ENCODE results near the gene CD63.
A peak's percentile ranks its signal among the peaks of the same experiment; 100 is the strongest.

CD63 gene

DNA sequence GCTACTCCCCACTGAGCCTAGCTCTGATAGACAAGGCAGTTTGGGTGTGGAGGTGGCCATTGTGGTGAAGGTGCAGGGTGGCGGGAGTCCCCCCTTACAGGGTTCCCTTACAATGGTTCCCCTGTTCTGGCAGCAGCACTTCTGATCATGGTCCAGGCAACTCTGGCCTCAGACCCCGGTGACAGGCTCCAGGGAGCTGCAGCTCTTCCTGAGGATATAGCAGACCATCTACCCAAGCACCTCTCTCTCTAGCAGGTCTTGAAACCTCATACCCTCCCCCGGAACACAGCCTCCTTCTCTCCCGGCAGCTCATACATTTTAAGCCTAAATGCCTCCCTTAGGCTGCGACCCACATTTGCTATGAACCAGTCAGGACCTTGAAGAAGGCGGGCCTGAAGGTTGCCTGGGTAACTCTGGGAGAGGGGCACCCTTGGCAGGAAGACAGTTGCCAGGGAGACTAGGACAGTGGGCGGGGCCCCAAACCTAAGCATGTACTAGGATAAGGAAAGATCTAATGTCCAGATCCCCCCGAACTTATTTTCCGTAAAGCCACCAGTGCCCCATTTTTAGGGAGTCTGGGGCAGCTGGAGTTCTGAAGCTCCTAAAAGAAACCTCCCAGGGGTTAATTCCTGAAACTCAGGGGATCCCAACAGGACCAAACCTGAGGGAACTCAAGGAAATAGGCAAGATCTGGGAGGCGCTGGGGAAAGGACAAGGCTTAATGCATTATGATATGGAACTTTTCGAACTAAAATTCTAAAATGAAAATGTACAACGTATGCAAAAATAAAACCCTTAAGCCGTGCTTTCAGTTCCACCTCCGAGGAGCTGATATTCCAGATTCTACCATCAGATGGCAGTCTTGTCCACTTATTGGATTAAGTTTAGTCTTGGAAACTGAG, 9.6 kb upstream of the CD63 start:
- DNase-seq: peak; percentile 97

GRCh38 chr12:55737581-55738122, 8.8 kb upstream of the CD63 start:
- no peak for DNase-seq

GRCh38 chr12:55736780-55737580, 8.2 kb upstream of the CD63 start:
- peak; percentile 89 for DNase-seq

- DNase-seq: no peak
Measured at GRCh38 chr12:55736076-55736475, 7.3 kb upstream of the CD63 start.

- DNase-seq: no peak
Measured at GRCh38 chr12:55734595-55734994, 5.8 kb upstream of the CD63 start.

DNA sequence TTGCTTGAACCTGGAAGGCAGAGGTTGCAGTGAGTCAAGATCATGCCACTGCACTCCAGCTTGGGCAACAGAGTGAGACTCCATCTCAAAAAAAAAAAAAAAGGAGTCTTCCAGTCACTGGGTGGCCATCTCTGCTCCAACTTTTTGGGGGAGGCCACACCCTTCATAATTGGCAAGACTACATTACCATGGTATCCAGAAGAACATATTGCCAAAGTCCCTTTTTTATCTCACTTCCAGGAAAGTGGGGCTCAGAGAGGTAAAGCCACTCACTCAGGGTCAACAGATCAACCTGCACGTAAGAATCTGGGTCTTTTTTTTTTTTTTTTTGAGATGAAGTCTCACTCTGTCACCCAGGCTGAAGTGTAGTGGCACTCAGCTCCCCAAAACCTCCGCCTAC, 5.0 kb upstream of the CD63 start:
- no peak for DNase-seq

DNA sequence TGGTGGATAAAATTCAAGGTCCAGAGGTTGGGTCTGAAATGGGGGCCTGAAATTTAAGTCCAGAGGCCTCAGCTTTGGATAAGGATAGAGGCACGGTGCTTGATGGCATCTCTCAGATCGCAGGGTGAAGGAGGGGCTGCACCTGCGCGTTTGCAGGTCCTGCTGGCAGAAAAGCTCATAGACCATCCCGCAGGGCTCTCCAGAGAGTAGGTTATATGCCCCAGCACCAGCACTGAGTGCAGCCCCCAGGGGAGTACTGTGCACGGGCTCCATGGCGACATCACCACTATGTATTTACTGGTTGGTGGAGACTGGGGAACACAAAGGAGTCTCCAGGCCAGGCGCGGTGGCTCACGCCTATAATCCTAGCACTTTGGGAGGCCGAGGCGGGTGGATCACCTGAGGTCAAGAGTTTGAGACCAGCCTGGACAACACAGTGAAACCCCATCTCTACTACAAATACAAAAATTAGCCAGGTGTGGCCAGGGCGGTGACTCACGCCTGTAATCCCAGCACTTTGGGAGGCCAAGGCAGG, 4.3 kb upstream of the CD63 start:
- DNase-seq: no peak

DNA sequence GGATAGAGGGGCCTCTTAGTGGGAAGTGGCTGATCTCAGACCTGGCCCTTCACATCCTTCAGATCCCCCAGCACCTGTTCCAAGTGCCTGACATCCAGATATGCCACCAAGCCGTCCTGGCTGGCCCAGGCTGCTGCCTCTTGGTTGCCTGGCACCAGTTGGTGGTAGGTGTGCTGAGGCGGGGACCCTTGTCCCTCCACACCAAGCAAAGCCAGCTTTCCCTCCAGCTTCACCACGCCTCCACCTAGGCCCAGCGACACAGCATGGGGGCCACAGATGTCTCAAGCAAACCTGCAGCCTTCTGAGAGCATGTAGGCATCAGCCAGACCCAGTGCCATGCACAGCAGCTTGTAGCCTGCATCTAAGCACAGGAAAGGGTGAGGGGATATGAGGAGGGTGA, 3.5 kb upstream of the CD63 start:
- DNase-seq: no peak

DNA sequence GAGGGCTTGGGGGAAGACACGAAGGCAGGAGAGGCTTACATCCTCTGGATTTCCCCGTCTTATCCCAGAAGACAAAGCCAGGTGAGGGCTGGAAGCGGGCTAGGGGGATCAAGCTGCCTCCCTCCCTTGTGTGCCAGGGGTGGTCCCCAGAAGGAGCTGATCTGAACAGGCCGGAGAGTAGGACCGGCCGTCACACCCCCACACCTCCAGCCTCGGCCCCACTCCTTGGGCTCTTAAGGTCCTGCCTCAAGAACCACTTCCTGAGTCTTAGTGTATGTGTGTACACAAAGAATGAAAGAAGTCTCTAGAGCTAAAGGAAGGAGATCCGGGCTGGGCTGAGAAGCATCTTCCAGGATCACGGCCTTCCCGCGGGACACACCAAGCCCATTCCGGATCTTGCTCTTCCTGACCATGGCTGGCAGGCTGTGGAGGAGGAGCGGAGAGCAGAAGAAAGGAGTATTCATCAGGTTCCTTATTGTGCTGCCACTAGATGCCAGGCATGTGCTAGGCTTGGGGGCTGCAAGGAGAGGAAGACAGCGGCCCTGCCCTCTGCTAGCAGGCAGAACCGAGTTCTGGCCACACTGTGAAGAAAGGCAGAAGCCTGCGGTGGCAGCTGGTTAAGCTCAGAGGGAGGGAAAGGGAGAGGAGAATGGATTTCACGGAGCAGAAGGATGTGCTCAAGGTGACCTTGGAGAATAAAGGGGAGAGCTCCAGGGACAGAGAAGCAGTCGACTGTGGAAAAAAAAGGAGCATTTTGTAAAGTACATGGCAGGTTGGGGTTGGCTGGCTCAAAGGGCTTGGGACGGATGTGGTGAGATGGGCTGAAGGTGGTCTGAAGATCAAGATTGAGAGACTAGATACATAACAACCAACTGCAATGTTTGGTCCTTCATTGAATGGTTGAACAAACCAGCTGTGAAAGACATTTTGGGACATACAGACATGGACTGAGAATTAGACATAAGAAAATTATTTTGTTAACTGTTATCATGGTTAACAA, 1.3 kb upstream of the CD63 start:
- peak; percentile 81 for DNase-seq

DNA sequence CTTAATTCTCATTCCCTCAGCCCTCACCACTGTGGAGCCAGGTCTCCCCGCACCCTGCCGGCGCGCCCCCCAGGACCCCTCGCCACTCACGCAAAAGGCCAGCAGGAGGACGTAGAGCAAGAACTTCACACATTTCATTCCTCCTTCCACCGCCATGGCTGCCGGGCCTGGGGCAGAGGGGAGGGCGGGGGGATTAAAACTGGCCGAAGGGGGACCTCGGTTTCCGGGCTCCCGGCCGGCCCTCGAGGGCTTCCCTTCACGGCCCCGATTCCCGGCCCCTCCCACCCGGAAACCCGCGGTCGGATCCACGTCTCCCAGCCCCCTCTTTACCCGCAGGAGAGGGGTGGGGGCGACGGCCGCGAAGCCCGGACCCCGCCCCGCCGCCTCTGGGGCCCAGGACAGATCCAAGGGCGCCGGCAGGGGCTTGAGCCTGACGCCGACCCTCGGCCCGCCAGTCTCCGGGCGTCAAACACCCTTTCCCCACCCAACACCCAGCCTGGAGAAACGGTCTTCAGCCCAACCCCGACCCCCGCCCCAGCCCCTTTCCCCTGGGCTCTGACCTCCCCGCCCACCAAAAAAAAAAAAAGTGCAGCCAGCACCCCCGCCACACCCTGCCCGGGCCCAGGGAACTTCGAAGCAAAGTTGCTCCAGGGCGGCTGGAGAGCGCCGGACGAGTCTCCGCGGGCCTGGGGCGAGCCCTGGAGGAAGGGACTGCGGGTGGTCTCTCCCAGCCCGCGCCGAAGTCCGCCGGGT, 447 bp downstream of the CD63 start:
- DNase-seq: peak; percentile 61

DNA sequence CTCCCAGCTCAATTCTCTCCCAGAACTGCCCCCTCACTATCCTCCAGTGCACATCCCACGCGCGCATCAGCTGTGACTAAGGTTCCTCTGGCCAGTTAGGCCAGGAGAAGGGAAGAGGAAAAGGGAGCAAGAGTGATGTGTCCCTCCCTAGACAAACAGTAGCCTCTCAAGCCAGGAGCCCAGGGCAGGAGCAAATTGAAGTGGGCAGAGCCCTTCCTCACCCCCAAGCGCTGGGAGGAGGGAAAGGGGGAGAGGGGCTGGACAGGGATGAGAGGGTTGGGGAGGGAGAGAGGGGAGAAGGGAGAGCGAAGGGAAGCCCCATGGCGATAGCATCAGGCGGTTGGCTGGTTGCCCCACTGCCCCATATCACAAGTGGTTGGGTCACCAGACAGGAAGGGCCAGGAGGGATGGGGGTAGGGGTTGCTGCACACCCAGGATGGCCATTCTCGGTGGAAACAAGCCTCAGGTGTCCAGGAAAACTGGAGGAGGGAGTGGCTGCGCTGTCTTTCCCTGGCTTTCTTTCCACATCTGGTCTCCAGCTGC, 1.1 kb downstream of the CD63 start:
- DNase-seq: peak; percentile 90

DNA sequence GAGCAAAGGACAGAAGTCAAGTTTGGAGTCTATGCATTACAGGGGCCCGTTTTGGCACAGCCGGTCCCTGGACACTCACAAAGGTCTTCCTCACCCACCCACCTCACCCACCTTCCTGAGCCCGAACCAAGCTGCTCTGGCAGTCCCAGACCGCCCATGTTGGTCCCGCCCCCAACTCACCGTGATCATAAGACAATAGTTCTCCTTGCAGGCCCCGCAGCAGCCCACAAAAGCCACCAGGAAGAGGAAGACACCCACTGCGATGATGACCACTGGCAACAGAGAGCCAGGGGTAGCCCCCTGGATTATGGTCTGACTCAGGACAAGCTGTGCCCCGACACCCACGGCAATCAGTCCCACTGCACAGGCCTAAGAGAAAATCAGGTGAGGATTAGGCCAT, 1.8 kb downstream of the CD63 start:
- DNase-seq: no peak

- no peak for DNase-seq
Measured at GRCh38 chr12:55725556-55725955, 3.3 kb downstream of the CD63 start.

DNA sequence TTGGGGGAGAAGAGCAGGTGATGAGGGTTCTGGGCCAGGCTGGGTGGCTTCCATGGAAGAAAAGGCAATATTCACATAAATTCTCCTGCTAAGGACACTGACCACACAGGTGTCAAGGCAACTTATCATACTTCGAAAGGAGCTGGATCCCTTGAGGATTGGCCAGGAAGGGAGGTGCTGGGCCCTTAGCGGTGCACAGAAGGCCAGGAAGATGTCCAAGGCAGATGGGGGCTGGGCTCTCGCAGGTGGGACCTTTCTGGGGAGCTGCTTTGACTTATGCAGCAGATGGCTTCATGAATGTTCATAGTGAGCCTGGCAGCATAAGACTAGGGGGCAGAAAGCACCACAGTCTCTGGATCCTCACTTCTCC, 3.9 kb downstream of the CD63 start:
- DNase-seq: no peak

DNA sequence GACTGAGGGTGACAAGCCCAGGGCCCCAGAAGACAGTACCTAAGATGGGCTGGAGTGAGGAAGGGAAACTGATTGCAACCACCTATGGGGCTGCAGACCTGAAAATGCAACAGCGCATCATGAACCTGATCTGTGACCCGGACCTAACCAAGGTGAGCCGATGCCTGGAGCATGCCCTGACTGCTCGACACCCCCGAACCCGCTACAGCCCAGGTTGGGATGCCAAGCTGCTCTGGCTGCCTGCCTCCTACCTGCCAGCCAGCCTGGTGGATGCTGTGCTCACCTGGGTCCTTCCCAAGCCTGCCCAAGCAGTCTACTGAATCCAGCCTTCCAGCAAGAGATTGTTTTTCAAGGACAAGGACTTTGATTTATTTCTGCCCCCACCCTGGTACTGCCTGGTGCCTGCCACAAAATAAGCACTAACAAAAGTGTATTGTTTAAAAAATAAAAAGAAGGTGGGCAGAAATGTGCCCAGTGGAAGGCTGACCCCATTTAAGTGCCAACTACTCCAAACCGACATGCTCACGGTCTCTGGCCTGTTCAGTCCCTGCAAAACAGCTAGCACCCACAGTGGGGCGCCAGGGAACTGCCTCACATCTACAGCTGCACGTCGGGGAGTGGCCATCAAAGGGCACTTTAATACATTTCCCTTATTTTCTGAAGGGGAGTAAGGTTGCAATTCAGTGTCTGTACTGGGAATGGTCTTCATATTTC, 4.4 kb downstream of the CD63 start:
- peak; percentile 81 for DNase-seq

DNA sequence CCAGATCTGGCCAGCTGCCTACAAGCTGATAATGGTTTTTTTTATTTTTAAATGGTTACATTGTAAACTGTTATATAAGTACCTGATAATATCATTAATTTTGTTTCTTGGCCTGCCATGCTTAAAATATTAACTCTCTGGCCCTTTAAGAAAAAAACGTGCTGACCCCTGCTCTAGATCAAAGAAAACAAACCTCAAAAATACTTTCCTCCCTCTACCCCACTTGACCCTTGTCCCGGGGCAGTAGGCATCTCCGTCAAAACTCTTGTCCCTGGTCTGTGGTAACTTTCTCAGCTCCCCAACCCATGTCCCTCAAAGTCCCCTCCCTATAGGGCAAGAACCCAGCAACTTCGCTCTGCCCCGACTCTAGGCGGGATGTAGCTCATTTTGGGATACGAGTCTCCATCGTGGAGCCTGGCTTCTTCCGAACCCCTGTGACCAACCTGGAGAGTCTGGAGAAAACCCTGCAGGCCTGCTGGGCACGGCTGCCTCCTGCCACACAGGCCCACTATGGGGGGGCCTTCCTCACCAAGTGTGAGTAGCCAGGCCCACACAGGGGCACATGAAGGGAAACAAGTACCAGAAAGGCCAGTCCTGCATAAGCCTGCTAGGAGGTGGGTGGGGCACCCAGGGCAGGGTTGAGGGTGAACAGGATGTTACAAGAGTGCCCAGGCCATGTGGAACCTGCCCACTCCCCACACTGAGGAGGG, 5.1 kb downstream of the CD63 start:
- no peak for DNase-seq

- no peak for DNase-seq
Measured at GRCh38 chr12:55722948-55723347, 5.9 kb downstream of the CD63 start.

GRCh38 chr12:55721601-55722213, 7.1 kb downstream of the CD63 start:
- DNase-seq: no peak

GRCh38 chr12:55720894-55721444, 7.8 kb downstream of the CD63 start:
- peak; percentile 64 for DNase-seq
